DND-41 (cell line): Measurements from ENCODE around the gene MARCHF2.

Experiments
- EZH2 ChIP-seq: IDR thresholded peaks from 3 replicates; pipeline ENCODE4 v1.6.1; 2012; ENCODE audit warnings: borderline replicate concordance, low read depth, mild to moderate bottlenecking, moderate library complexity, low read length, inconsistent platforms; ENCODE audit not compliant: severe bottlenecking
- TF ChIP-seq, protein P1 (sequence below): IDR thresholded peaks from 2 replicates; pipeline ENCODE4 v1.5.1; 2012; ENCODE audit warnings: borderline replicate concordance, low read length, moderate library complexity, mild to moderate bottlenecking; ENCODE audit not compliant: poor library complexity, severe bottlenecking; ENCODE audit errors: extremely low read depth

DNA sequence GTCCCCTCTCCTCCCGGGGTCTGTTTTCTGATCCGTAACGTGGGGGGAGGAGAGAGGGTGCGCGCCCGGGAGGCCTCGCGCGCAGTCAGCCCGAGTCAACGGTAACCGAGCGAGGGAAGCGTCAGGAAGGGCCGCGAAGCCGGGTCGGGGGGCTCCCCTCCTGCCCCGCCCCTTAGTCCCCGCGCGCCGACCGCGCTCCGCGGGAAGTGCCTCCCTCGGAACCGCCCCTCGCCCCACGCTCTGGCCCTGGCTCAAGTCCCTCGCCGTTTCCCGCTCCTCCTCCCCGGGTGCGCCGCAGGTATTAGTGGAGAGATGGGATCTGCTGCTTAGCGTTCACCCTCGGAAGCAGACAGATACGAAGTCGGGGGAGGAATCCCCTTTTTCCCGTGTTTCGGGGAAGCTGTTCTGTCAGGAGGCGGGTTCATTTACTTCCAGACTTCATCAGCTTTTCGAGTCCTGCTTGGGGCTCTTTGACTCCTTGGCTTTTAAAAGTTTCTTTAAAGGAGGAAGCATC is 32.4 kb downstream of the MARCHF2 start:
- TF ChIP-seq EZH2, result no peak
- TF ChIP-seq, protein P1, sequence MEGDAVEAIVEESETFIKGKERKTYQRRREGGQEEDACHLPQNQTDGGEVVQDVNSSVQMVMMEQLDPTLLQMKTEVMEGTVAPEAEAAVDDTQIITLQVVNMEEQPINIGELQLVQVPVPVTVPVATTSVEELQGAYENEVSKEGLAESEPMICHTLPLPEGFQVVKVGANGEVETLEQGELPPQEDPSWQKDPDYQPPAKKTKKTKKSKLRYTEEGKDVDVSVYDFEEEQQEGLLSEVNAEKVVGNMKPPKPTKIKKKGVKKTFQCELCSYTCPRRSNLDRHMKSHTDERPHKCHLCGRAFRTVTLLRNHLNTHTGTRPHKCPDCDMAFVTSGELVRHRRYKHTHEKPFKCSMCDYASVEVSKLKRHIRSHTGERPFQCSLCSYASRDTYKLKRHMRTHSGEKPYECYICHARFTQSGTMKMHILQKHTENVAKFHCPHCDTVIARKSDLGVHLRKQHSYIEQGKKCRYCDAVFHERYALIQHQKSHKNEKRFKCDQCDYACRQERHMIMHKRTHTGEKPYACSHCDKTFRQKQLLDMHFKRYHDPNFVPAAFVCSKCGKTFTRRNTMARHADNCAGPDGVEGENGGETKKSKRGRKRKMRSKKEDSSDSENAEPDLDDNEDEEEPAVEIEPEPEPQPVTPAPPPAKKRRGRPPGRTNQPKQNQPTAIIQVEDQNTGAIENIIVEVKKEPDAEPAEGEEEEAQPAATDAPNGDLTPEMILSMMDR, result no peak
